Measurements from ENCODE around the gene CLASP2. TPM values are rescaled to one million over a fixed set of nuclear protein-coding genes. Genes with fewer than 3 reads are reported as not detected.
"Not testable (repeated sequence)": the region's sequence is repeated elsewhere in the genome, so short reads cannot be mapped to it uniquely, and the experiment has no call there.

CLASP2 gene
- total RNA-seq, 1 donor from 2014 or later = 65.0 TPM

- Histone ChIP-seq H3K36me3 (ENCODE audit: insufficient read depth, low read length) (peaks cover 3% of the 10 kb centered on the region), H3K4me2 (ENCODE audit: low read length) (no peak overlapping the region), H3K27ac (ENCODE audit: low read depth, low read length) (no peak overlapping the region), H3K9me3 (ENCODE audit: insufficient read depth, low read depth, low read length) (no peaks in the 10 kb centered on the region), H2AFZ (ENCODE audit: low read depth, low read length) (no peak overlapping the region), H3K79me2 (ENCODE audit: insufficient read depth, low read length) (no peaks in the 10 kb centered on the region), H3K9ac (ENCODE audit: low read length) (no peak overlapping the region), H4K20me1 (ENCODE audit: insufficient read depth, low read length) (no peaks in the 10 kb centered on the region), H3K4me3 (ENCODE audit: insufficient read depth, low read depth, low read length) (no peak overlapping the region), H3K27me3 (ENCODE audit: insufficient read depth, low read length) (no peaks in the 10 kb centered on the region), H3K4me1 (ENCODE audit: insufficient read depth, low read length) (peaks cover 7% of the 10 kb centered on the region)
- Mint-ChIP-seq H3K27ac (ENCODE audit: unreplicated experiment) (no peak overlapping the region), H3K4me3 (ENCODE audit: unreplicated experiment) (no peak overlapping the region), H3K9me3 (ENCODE audit: unreplicated experiment) (peaks cover 5% of the 10 kb centered on the region), H3K4me1 (ENCODE audit: low read depth, unreplicated experiment) (peaks cover 4% of the 10 kb centered on the region), H3K36me3 (ENCODE audit: low read depth, unreplicated experiment) (peaks cover 28% of the 10 kb centered on the region), H3K27me3 (ENCODE audit: low read depth, unreplicated experiment) (no peaks in the 10 kb centered on the region)
- FAIRE-seq (no peak), DNase-seq (ENCODE audit: low read depth) (no peak)
- no peak for TF ChIP-seq CTCF (IDR thresholded peaks at IDR 0.05; ENCODE audit: insufficient read depth, low read depth, low read length)
- no peak for TF ChIP-seq EZH2 (IDR thresholded peaks at IDR 0.05; ENCODE audit: insufficient read depth, low read length)
Observed at GRCh38 chr3:33682770-33683169, 35.3 kb downstream of the CLASP2 start.

GRCh38 chr3:33681667-33682066 is 36.4 kb downstream of the CLASP2 start:
- Histone ChIP-seq H3K79me2 (ENCODE audit: insufficient read depth, low read length) (no peaks in the 10 kb centered on the region), H2AFZ (ENCODE audit: low read depth, low read length) (no peak overlapping the region), H3K4me1 (ENCODE audit: insufficient read depth, low read length) (no peaks in the 10 kb centered on the region), H3K36me3 (ENCODE audit: insufficient read depth, low read length) (peaks cover 3% of the 10 kb centered on the region), H3K27ac (ENCODE audit: low read depth, low read length) (no peak overlapping the region), H4K20me1 (ENCODE audit: insufficient read depth, low read length) (no peaks in the 10 kb centered on the region), H3K4me3 (ENCODE audit: insufficient read depth, low read depth, low read length) (no peak overlapping the region), H3K9ac (ENCODE audit: low read length) (no peak overlapping the region), H3K9me3 (ENCODE audit: insufficient read depth, low read depth, low read length) (no peaks in the 10 kb centered on the region), H3K4me2 (ENCODE audit: low read length) (no peak overlapping the region), H3K27me3 (ENCODE audit: insufficient read depth, low read length) (no peaks in the 10 kb centered on the region)
- Mint-ChIP-seq H3K27me3 (ENCODE audit: low read depth, unreplicated experiment) (no peaks in the 10 kb centered on the region), H3K27ac (ENCODE audit: unreplicated experiment) (no peak overlapping the region), H3K4me1 (ENCODE audit: low read depth, unreplicated experiment) (no peaks in the 10 kb centered on the region), H3K36me3 (ENCODE audit: low read depth, unreplicated experiment) (peaks cover 30% of the 10 kb centered on the region), H3K4me3 (ENCODE audit: unreplicated experiment) (no peak overlapping the region), H3K9me3 (ENCODE audit: unreplicated experiment) (peaks cover 6% of the 10 kb centered on the region)
- no peak for DNase-seq (ENCODE audit: low read depth)
- no peak for FAIRE-seq
- TF ChIP-seq CTCF (IDR thresholded peaks at IDR 0.05; ENCODE audit: insufficient read depth, low read depth, low read length) (no peak), EZH2 (IDR thresholded peaks at IDR 0.05; ENCODE audit: insufficient read depth, low read length) (no peak)

GRCh38 chr3:33678073-33678472 is 40.0 kb downstream of the CLASP2 start:
- Histone ChIP-seq H3K79me2 (ENCODE audit: insufficient read depth, low read length) (no peaks in the 10 kb centered on the region), H3K36me3 (ENCODE audit: insufficient read depth, low read length) (peaks cover 3% of the 10 kb centered on the region), H3K27me3 (ENCODE audit: insufficient read depth, low read length) (no peaks in the 10 kb centered on the region), H3K9ac (ENCODE audit: low read length) (no peak overlapping the region), H3K27ac (ENCODE audit: low read depth, low read length) (no peak overlapping the region), H4K20me1 (ENCODE audit: insufficient read depth, low read length) (no peaks in the 10 kb centered on the region), H3K4me3 (ENCODE audit: insufficient read depth, low read depth, low read length) (no peak overlapping the region), H3K9me3 (ENCODE audit: insufficient read depth, low read depth, low read length) (no peaks in the 10 kb centered on the region), H3K4me1 (ENCODE audit: insufficient read depth, low read length) (no peaks in the 10 kb centered on the region), H3K4me2 (ENCODE audit: low read length) (no peak overlapping the region), H2AFZ (ENCODE audit: low read depth, low read length) (no peak overlapping the region)
- DNase-seq (ENCODE audit: low read depth) = no peak
- peaks cover 28% of the 10 kb centered on the region for H3K36me3 Mint-ChIP-seq (ENCODE audit: low read depth, unreplicated experiment)
- FAIRE-seq = no peak
- H3K27me3 Mint-ChIP-seq (ENCODE audit: low read depth, unreplicated experiment) = no peaks in the 10 kb centered on the region
- H3K27ac Mint-ChIP-seq (ENCODE audit: unreplicated experiment) = no peak overlapping the region
- peaks cover 6% of the 10 kb centered on the region for H3K9me3 Mint-ChIP-seq (ENCODE audit: unreplicated experiment)
- TF ChIP-seq EZH2 (IDR thresholded peaks at IDR 0.05; ENCODE audit: insufficient read depth, low read length) (no peak), CTCF (IDR thresholded peaks at IDR 0.05; ENCODE audit: insufficient read depth, low read depth, low read length) (no peak)
- no peak overlapping the region for H3K4me3 Mint-ChIP-seq (ENCODE audit: unreplicated experiment)
- no peaks in the 10 kb centered on the region for H3K4me1 Mint-ChIP-seq (ENCODE audit: low read depth, unreplicated experiment)

GRCh38 chr3:33673436-33673835 is 44.6 kb downstream of the CLASP2 start:
- FAIRE-seq; H3K36me3 ChIP-seq (ENCODE audit: insufficient read depth, low read length); H3K27me3 Mint-ChIP-seq (ENCODE audit: low read depth, unreplicated experiment); H3K27ac ChIP-seq (ENCODE audit: low read depth, low read length); H2AFZ ChIP-seq (ENCODE audit: low read depth, low read length); H3K27me3 ChIP-seq (ENCODE audit: insufficient read depth, low read length); H3K4me3 ChIP-seq (ENCODE audit: insufficient read depth, low read depth, low read length); H3K4me1 ChIP-seq (ENCODE audit: insufficient read depth, low read length); DNase-seq (ENCODE audit: low read depth); H4K20me1 ChIP-seq (ENCODE audit: insufficient read depth, low read length); H3K9ac ChIP-seq (ENCODE audit: low read length); H3K9me3 ChIP-seq (ENCODE audit: insufficient read depth, low read depth, low read length); H3K4me2 ChIP-seq (ENCODE audit: low read length); H3K9me3 Mint-ChIP-seq (ENCODE audit: unreplicated experiment); H3K4me1 Mint-ChIP-seq (ENCODE audit: low read depth, unreplicated experiment); H3K4me3 Mint-ChIP-seq (ENCODE audit: unreplicated experiment); H3K27ac Mint-ChIP-seq (ENCODE audit: unreplicated experiment); H3K79me2 ChIP-seq (ENCODE audit: insufficient read depth, low read length): not testable (repeated sequence)
- peaks cover 25% of the 10 kb centered on the region for H3K36me3 Mint-ChIP-seq (ENCODE audit: low read depth, unreplicated experiment)
